HepG2 (cell line): ENCODE data around the gene PIP5KL1.

Experiments
- AGO2 ChIP-seq: fragments of 200-400 bp; formaldehyde crosslinking; optimal IDR thresholded peaks from 2 replicates; pipeline ENCODE3; 2017; ENCODE audit warnings: mild to moderate bottlenecking, low read depth, low read length, moderate library complexity
- EP300 ChIP-seq, 3 experiments: sonication (generic) in 1 of 3; formaldehyde crosslinking in 1 of 3; IDR thresholded peaks; 2 replicates each; pipeline versions ENCODE4 v1.5.1 to v1.6.1; 2011 to 2020; ENCODE audit warnings: low read depth in 2 of 3, low read length in 2 of 3, borderline replicate concordance in 1 of 3, improper control_type of control experiment in 1 of 3, mild to moderate bottlenecking in 1 of 3, missing genetic modification reagents in 1 of 3, moderate library complexity in 1 of 3
- ZFP36 ChIP-seq: fragments of 150-350 bp; IDR thresholded peaks from 2 replicates; pipeline ENCODE4 v1.6.1; 2018; ENCODE audit warnings: borderline replicate concordance, low read length, low read depth; ENCODE audit not compliant: partially characterized antibody
- ZNF558 ChIP-seq: sonication (generic); formaldehyde crosslinking; IDR thresholded peaks from 2 replicates; pipeline ENCODE4 v1.9.0; 2022; ENCODE audit warnings: mild to moderate bottlenecking, missing genetic modification reagents, borderline replicate concordance

- TF ChIP-seq ZNF558 (CRISPR knock-in tag) (no peak), EP300 (IDR thresholded peaks at IDR 0.05; ENCODE audit: low read depth in 2 of 2, low read length in 2 of 2) (no peak), EP300 (CRISPR knock-in tag; IDR thresholded peaks at IDR 0.05; ENCODE audit: borderline replicate concordance) (no peak), AGO2 (no peak), ZFP36 (no peak)
Observed at GRCh38 chr9:127904561-127905003, 26.0 kb downstream of the PIP5KL1 start.
